ENCODE data around the gene MRTFA. TPM values are rescaled to one million over a fixed set of nuclear protein-coding genes. Genes with fewer than 3 reads are reported as not detected.

Gene MRTFA
- total RNA-seq, 4 donors from 2014 or later: 45.5 to 90.2 (median 78.3) TPM

GRCh38 chr22:40397396-40397795 is 239.1 kb downstream of the MRTFA start:
- H3K4me3 ChIP-seq: no peak overlapping the region

GRCh38 chr22:40396882-40397281 is 239.6 kb downstream of the MRTFA start:
- peaks cover 0 to 20% (median 0%) of the 10 kb centered on the region in 3 donors for H3K4me1 ChIP-seq
- TF ChIP-seq POLR2A (IDR thresholded peaks at IDR 0.05) (no peak), EP300 (IDR thresholded peaks at IDR 0.05) (no peak), POLR2AphosphoS5 (IDR thresholded peaks at IDR 0.05) (no peak), CTCF (IDR thresholded peaks at IDR 0.05) (no peak)
- 29 to 61% methylated on average over 4 of the region's 4 CpGs for WGBS, 2 donors (ENCODE audit: low coverage in 1 of 2)
- H3K9me3 ChIP-seq: no peaks in the 10 kb centered on the region
- no peak overlapping the region for H3K27ac ChIP-seq
- no peak for ATAC-seq
- peaks cover 0 to 27% of the 10 kb centered on the region in 2 donors for H3K36me3 ChIP-seq
- H3K27me3 ChIP-seq: no peaks in the 10 kb centered on the region
- H3K4me3 ChIP-seq: no peak overlapping the region

More at GRCh38 chr22:40397396-40397795, 239.1 kb downstream of the MRTFA start:
- WGBS, 2 donors (ENCODE audit: low coverage in 1 of 2): 33 to 83% methylated on average over 1 of the region's 1 CpG
- Histone ChIP-seq H3K9me3 (no peaks in the 10 kb centered on the region), H3K27me3 (no peaks in the 10 kb centered on the region), H3K4me1 (peaks cover 0 to 20% (median 0%) of the 10 kb centered on the region in 3 donors), H3K36me3 (peaks cover 0 to 32% of the 10 kb centered on the region in 2 donors), H3K27ac (no peak overlapping the region)
- TF ChIP-seq POLR2A (IDR thresholded peaks at IDR 0.05) (no peak), POLR2AphosphoS5 (IDR thresholded peaks at IDR 0.05) (no peak), EP300 (IDR thresholded peaks at IDR 0.05) (no peak), CTCF (IDR thresholded peaks at IDR 0.05) (no peak)
- no peak for ATAC-seq

GRCh38 chr22:40395607-40396006 is 240.9 kb downstream of the MRTFA start:
- H3K4me1 ChIP-seq: peaks cover 0 to 25% (median 0%) of the 10 kb centered on the region in 3 donors
- no peak overlapping the region for H3K27ac ChIP-seq
- WGBS, 2 donors (ENCODE audit: low coverage in 1 of 2): 91 to 94% methylated on average over 5 to 7 of the region's 7 CpGs
- H3K9me3 ChIP-seq: no peaks in the 10 kb centered on the region
- no peak for ATAC-seq
- H3K36me3 ChIP-seq: peaks cover 0 to 15% of the 10 kb centered on the region in 2 donors
- H3K4me3 ChIP-seq: no peak overlapping the region
- no peaks in the 10 kb centered on the region for H3K27me3 ChIP-seq
- TF ChIP-seq POLR2AphosphoS5 (IDR thresholded peaks at IDR 0.05): no peak
- no peak for TF ChIP-seq POLR2A (IDR thresholded peaks at IDR 0.05)
- no peak for TF ChIP-seq CTCF (IDR thresholded peaks at IDR 0.05)
- no peak for TF ChIP-seq EP300 (IDR thresholded peaks at IDR 0.05)

- H3K9me3 ChIP-seq: no peaks in the 10 kb centered on the region
- no peak overlapping the region for H3K4me3 ChIP-seq
- H3K27ac ChIP-seq: no peak overlapping the region
- H3K4me1 ChIP-seq: peaks cover 0 to 25% (median 0%) of the 10 kb centered on the region in 3 donors
- ATAC-seq: no peak
- 66 to 91% methylated on average over 3 of the region's 3 CpGs for WGBS, 2 donors (ENCODE audit: low coverage in 1 of 2)
- H3K27me3 ChIP-seq: no peaks in the 10 kb centered on the region
- TF ChIP-seq CTCF (IDR thresholded peaks at IDR 0.05) (no peak), POLR2AphosphoS5 (IDR thresholded peaks at IDR 0.05) (no peak), POLR2A (IDR thresholded peaks at IDR 0.05) (no peak), EP300 (IDR thresholded peaks at IDR 0.05) (no peak)
- H3K36me3 ChIP-seq: peaks cover 0 to 12% of the 10 kb centered on the region in 2 donors
Observed at GRCh38 chr22:40394607-40395006, 241.9 kb downstream of the MRTFA start.

- 77 to 82% methylated on average over 2 of the region's 2 CpGs for WGBS, 2 donors (ENCODE audit: low coverage in 1 of 2)
- Histone ChIP-seq H3K36me3 (peaks cover 0 to 12% of the 10 kb centered on the region in 2 donors), H3K4me3 (no peak overlapping the region), H3K9me3 (no peaks in the 10 kb centered on the region), H3K27ac (no peak overlapping the region), H3K27me3 (no peaks in the 10 kb centered on the region), H3K4me1 (peaks cover 0 to 25% (median 0%) of the 10 kb centered on the region in 3 donors)
- ATAC-seq: no peak
- no peak for TF ChIP-seq EP300 (IDR thresholded peaks at IDR 0.05)
- TF ChIP-seq CTCF (IDR thresholded peaks at IDR 0.05): no peak
- no peak for TF ChIP-seq POLR2AphosphoS5 (IDR thresholded peaks at IDR 0.05)
- no peak for TF ChIP-seq POLR2A (IDR thresholded peaks at IDR 0.05)
Observed at GRCh38 chr22:40392618-40393017, 243.9 kb downstream of the MRTFA start.
